Liver (tissue), 3 donors: ENCODE data around the gene MKS1.

Experiments used
- CTCF ChIP-seq: fragments of 150-350 bp; IDR thresholded peaks from 2 replicates; pipeline ENCODE4 v1.5.1; 2017; ENCODE audit warnings: improper control_type of control experiment, low read depth, low read length; ENCODE audit not compliant: missing input control
- EGR1 ChIP-seq, 2 donors: IDR thresholded peaks; 2 replicates each; pipeline ENCODE4 v1.6.1; 2016 to 2018; ENCODE audit warnings: antibody characterized with exemption in 2 of 2, low read depth in 2 of 2
- FOXA1 ChIP-seq: IDR thresholded peaks from 2 replicates; pipeline ENCODE4 v1.6.1; 2016; ENCODE audit warnings: antibody characterized with exemption
- FOXA2 ChIP-seq: IDR thresholded peaks from 2 replicates; pipeline ENCODE4 v1.6.1; 2016; ENCODE audit warnings: antibody characterized with exemption
- HNF4G ChIP-seq: IDR thresholded peaks from 2 replicates; pipeline ENCODE4 v1.6.1; 2016; ENCODE audit warnings: antibody characterized with exemption
- JUND ChIP-seq, 2 donors: IDR thresholded peaks; 2 replicates each; pipeline ENCODE4 v1.6.1; 2016; ENCODE audit warnings: antibody characterized with exemption in 2 of 2
- MAX ChIP-seq: IDR thresholded peaks from 2 replicates; pipeline ENCODE4 v1.6.1; 2016; ENCODE audit warnings: antibody characterized with exemption
- RAD21 ChIP-seq, 2 donors: IDR thresholded peaks; 2 replicates each; pipeline ENCODE4 v1.6.1; 2016; ENCODE audit warnings: antibody characterized with exemption in 2 of 2, mild to moderate bottlenecking in 2 of 2
- RXRA ChIP-seq, 2 donors: IDR thresholded peaks; 2 replicates each; pipeline ENCODE4 v1.6.1; 2017 to 2018; ENCODE audit warnings: antibody characterized with exemption in 2 of 2, mild to moderate bottlenecking in 1 of 2
- SP1 ChIP-seq: IDR thresholded peaks from 2 replicates; pipeline ENCODE4 v1.6.1; 2018; ENCODE audit warnings: antibody characterized with exemption, mild to moderate bottlenecking
- TAF1 ChIP-seq: conservative IDR thresholded peaks from 2 replicates; pipeline ENCODE4 v1.6.1; 2016; ENCODE audit warnings: antibody characterized with exemption, mild to moderate bottlenecking
- YY1 ChIP-seq: IDR thresholded peaks from 2 replicates; pipeline ENCODE4 v1.6.1; 2016; ENCODE audit warnings: antibody characterized with exemption, mild to moderate bottlenecking
- ZBTB33 ChIP-seq: IDR thresholded peaks from 2 replicates; pipeline ENCODE4 v1.6.1; 2016; ENCODE audit warnings: antibody characterized with exemption
- TF ChIP-seq, protein P1 (sequence below): IDR thresholded peaks from 2 replicates; pipeline ENCODE4 v1.6.1; 2016; ENCODE audit warnings: antibody characterized with exemption
- donor health status: healthy.
- donor health status: healthy.

DNA sequence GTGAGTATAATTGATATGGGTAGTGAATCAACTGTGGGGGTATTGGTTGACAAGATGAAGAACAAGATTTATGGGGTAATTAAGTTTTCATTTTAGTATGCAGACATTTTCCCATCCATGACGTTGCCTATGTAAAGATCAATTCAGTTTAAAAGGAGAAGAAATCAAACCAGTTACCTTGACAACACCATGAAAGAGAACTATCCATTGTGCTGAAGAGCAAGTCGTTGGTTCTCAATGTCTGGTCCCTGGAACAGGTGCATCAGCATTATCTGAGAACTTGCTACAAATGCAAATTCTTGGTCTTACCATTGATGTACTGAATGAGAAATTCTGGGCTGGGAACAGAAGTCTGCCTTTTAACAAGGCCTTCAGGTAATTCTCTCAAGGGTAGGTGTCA lies 53.1 kb downstream of the MKS1 start:
- TF ChIP-seq YY1: no peak
- TF ChIP-seq HNF4G: no peak
- no peak for TF ChIP-seq MAX
- no peak for TF ChIP-seq CTCF
- TF ChIP-seq, protein P1, sequence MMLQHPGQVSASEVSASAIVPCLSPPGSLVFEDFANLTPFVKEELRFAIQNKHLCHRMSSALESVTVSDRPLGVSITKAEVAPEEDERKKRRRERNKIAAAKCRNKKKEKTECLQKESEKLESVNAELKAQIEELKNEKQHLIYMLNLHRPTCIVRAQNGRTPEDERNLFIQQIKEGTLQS: no peak
- TF ChIP-seq TAF1: no peak
- no peak for TF ChIP-seq JUND (IDR thresholded peaks at IDR 0.05)
- no peak for TF ChIP-seq RXRA (IDR thresholded peaks at IDR 0.05)
- TF ChIP-seq EGR1 (IDR thresholded peaks at IDR 0.05; ENCODE audit: low read depth in 2 of 2): no peak
- no peak for TF ChIP-seq ZBTB33
- TF ChIP-seq RAD21 (IDR thresholded peaks at IDR 0.05): no peak
- TF ChIP-seq FOXA2: no peak
- TF ChIP-seq FOXA1: no peak
- no peak for TF ChIP-seq SP1
